Subcutaneous adipose tissue (tissue), 4 donors: Measurements from ENCODE around the gene NCLN. TPM values are rescaled to one million over a fixed set of nuclear protein-coding genes. Genes with fewer than 3 reads are reported as not detected.

Experiments used
- CTCF ChIP-seq: fragments of 450-650 bp; IDR thresholded peaks from one replicate; pipeline ENCODE4 v1.5.1; 2016; ENCODE audit warnings: low read depth, mild to moderate bottlenecking, control low read depth, antibody characterized with exemption, moderate library complexity
- total RNA-seq, 4 donors: library from RNA; depleted of rRNA; stranded (reverse); fragments of >200 nt; gene quantifications; one replicate each; pipeline ENCODE4 v1.1.0, GENCODE V29; 2016

The NCLN gene
- total RNA-seq, 4 donors from 2014 or later: 20.0 to 34.9 (median 24.5) TPM

DNA sequence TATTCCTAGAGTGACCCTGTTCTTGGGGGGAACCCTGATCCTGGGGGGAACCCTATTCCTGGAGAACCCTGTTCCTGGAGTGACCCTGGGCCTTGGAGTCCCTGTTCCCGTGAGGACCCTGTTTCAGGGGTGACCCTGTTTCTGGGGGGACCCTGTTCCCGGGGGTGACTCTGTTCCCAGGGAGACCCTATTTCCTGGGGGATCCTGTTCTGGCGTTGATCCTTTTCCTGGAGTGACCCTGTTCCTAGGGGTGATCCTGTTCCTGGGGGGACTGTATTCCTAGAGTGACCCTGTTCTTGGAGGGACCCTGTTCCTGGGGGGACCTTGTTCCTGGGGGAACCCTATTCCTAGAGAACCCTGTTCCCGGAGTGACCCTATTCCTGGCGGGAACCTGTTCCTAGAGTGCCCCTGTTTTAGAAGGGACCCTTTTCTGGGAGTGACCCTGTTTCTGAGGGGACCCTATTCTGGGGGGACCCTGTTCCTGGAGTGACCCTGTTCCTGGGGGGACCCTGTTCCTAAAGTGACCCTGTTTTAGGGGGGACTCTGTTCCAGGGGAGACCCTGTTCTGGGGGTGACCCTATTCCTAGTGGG, 34.9 kb upstream of the NCLN start:
- no peak for TF ChIP-seq CTCF

GRCh38 chr19:3151563-3152418, 33.9 kb upstream of the NCLN start:
- TF ChIP-seq CTCF: no peak

GRCh38 chr19:3152419-3152780, 33.3 kb upstream of the NCLN start:
- TF ChIP-seq CTCF: no peak

GRCh38 chr19:3153286-3154230, 32.2 kb upstream of the NCLN start:
- TF ChIP-seq CTCF: no peak

GRCh38 chr19:3154957-3155736, 30.6 kb upstream of the NCLN start:
- TF ChIP-seq CTCF: no peak

GRCh38 chr19:3157096-3157845, 28.5 kb upstream of the NCLN start:
- no peak for TF ChIP-seq CTCF
